ENCODE measurements around the gene ZNF346.
"Not testable (repeated sequence)": the region's sequence is repeated elsewhere in the genome, so short reads cannot be mapped to it uniquely, and the experiment has no call there.

The ZNF346 gene

GRCh38 chr5:177015156-177015555 lies 7.3 kb upstream of the ZNF346 start:
- DNase-seq: no peak

- no peak for DNase-seq
Observed at GRCh38 chr5:177018341-177018740, 4.2 kb upstream of the ZNF346 start.

- DNase-seq: no peak
Observed at GRCh38 chr5:177020033-177020432, 2.5 kb upstream of the ZNF346 start.

- DNase-seq: peak; percentile 13
Observed at GRCh38 chr5:177023303-177023664, 788 bp downstream of the ZNF346 start.

- DNase-seq: no peak
Observed at GRCh38 chr5:177024559-177024958, 2.1 kb downstream of the ZNF346 start.

- no peak for DNase-seq
Observed at GRCh38 chr5:177025101-177025601, 2.7 kb downstream of the ZNF346 start.

- DNase-seq: no peak
Observed at GRCh38 chr5:177027665-177028064, 5.2 kb downstream of the ZNF346 start.

- DNase-seq: no peak
Observed at GRCh38 chr5:177029498-177029897, 7.0 kb downstream of the ZNF346 start.

- no peak for DNase-seq
Observed at GRCh38 chr5:177035976-177036375, 13.5 kb downstream of the ZNF346 start.

GRCh38 chr5:177036443-177036842 lies 13.9 kb downstream of the ZNF346 start:
- DNase-seq: no peak

GRCh38 chr5:177036921-177037320 lies 14.4 kb downstream of the ZNF346 start:
- no peak for DNase-seq

GRCh38 chr5:177040814-177041420 lies 18.4 kb downstream of the ZNF346 start:
- DNase-seq: no peak

- no peak for DNase-seq
Observed at GRCh38 chr5:177041936-177042335, 19.4 kb downstream of the ZNF346 start.

GRCh38 chr5:177043114-177043513 lies 20.6 kb downstream of the ZNF346 start:
- no peak for DNase-seq

GRCh38 chr5:177043958-177044357 lies 21.5 kb downstream of the ZNF346 start:
- no peak for DNase-seq

- no peak for DNase-seq
Observed at GRCh38 chr5:177044641-177045040, 22.1 kb downstream of the ZNF346 start.

- no peak for DNase-seq
Observed at GRCh38 chr5:177045631-177046030, 23.1 kb downstream of the ZNF346 start.

GRCh38 chr5:177048531-177048930 lies 26.0 kb downstream of the ZNF346 start:
- not testable (repeated sequence) for DNase-seq

GRCh38 chr5:177049285-177049684 lies 26.8 kb downstream of the ZNF346 start:
- DNase-seq: no peak

- no peak for DNase-seq
Observed at GRCh38 chr5:177064500-177065277, 42.2 kb downstream of the ZNF346 start.

GRCh38 chr5:177065491-177065890 lies 43.0 kb downstream of the ZNF346 start:
- DNase-seq: no peak

GRCh38 chr5:177066224-177066623 lies 43.7 kb downstream of the ZNF346 start:
- no peak for DNase-seq

GRCh38 chr5:177067503-177067902 lies 45.0 kb downstream of the ZNF346 start:
- no peak for DNase-seq

- no peak for DNase-seq
Observed at GRCh38 chr5:177070536-177071191, 48.2 kb downstream of the ZNF346 start.
